ENCODE measurements around the gene PTMA. TPM values are rescaled to one million over a fixed set of nuclear protein-coding genes. Genes with fewer than 3 reads are reported as not detected.

Gene PTMA
- total RNA-seq, 6 donors from 2014 or later, result 344 to 896 (median 663) TPM

DNA sequence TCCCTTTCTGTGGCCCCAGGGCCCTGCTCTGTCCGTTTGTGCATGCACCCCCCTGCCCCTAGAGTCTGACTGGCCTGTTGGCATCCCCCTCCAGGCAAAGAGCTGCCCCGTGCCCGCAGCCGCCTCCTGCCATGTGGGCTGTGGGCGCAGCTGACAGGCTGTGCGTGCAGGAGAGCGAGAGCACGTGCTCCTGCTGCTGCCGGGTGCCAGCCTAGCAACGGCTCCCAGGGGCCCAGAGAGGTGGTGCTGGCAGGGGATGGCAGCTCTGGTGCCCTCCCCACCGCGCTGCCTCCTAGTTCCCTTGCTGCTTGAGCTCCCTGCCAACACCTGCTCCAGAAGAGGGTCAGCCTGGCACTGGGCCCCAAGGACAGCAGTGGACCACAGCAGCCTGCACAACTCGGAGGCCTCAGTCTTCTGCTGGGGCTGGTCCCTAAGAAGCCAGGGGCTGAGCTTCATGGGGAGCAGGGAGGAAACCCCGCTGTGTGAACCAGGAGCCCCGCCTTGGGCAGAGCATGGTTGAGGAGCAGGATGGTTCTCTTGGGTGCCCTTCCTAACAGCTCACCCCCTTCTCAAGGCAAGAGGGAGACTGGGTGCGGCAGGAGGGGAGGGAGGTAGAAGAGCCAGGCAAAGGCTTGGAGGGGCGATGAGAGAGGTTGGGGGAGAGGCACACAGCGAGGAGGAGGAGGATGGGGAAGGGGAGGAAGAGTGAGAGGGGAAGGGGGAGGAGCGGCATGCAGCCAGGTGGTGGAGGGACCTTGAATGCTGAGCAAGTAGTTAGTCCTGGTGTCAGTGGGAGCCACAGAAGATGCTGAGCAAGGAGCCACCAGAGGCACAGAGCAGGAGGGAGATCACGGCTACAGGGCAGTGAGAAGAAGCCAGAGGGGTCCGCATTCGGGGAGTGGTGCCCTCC lies 23.8 kb upstream of the PTMA start:
- Histone ChIP-seq H3K27me3 (no peaks in the 10 kb centered on the region), H3K9me3 (no peaks in the 10 kb centered on the region), H3K36me3 (no peaks in the 10 kb centered on the region), H3K4me1 (peaks cover 10 to 25% (median 19%) of the 10 kb centered on the region in 4 donors), H3K4me3 (no peak overlapping the region), H3K27ac (no peak overlapping the region)
- 77 to 84% methylated on average over 10 to 22 of the region's 22 CpGs for WGBS, 2 donors
- DNase-seq (peak in 1 of 2 donors; percentile 79), ATAC-seq (ENCODE audit: low FRiP score in 2 of 2) (no peak)
- TF ChIP-seq, protein P1, sequence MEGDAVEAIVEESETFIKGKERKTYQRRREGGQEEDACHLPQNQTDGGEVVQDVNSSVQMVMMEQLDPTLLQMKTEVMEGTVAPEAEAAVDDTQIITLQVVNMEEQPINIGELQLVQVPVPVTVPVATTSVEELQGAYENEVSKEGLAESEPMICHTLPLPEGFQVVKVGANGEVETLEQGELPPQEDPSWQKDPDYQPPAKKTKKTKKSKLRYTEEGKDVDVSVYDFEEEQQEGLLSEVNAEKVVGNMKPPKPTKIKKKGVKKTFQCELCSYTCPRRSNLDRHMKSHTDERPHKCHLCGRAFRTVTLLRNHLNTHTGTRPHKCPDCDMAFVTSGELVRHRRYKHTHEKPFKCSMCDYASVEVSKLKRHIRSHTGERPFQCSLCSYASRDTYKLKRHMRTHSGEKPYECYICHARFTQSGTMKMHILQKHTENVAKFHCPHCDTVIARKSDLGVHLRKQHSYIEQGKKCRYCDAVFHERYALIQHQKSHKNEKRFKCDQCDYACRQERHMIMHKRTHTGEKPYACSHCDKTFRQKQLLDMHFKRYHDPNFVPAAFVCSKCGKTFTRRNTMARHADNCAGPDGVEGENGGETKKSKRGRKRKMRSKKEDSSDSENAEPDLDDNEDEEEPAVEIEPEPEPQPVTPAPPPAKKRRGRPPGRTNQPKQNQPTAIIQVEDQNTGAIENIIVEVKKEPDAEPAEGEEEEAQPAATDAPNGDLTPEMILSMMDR (IDR thresholded peaks at IDR 0.05), result no peak
- no peak for TF ChIP-seq EP300 (IDR thresholded peaks at IDR 0.05)
- TF ChIP-seq POLR2A (IDR thresholded peaks at IDR 0.05), result no peak

DNA sequence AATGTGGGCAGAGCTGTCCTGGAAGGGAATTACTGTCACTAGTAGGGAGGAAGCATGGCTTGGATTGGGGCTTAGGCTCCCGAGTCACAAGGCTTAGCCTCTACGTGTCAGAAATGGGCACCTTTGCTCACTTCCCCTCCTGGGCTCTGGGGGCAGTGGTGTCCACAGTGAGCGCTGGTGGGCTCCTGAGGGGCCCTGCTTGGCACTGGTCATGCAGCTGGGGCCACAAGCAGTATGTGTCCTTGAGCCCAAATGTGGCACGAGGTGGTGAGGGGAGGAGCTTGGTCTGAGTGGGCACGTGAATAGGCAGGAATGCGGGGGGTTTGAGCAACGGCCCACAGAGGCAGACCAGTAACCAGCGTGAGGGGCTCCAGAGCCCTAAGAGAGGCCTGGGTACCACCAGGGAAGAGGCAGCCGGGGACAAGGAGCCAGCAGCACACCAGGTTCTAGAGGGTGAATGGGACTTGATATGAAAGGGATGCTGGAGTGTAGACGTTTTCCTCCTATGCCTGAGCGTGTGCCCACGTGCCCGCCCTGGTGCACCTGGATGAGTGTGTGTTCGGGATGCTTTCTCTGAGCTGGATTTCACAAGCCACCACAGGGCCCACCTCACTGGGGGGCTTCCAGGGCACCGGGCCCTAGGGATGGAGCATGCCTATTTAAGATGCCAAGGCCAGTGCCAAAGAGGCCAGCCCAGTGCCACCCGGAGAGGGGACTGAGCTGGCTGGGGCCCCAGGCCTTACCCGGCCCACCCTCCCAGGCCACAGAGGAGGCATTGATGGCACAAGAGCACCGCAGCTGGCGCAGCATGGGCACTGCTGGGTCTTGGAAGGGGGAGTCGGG lies 22.8 kb upstream of the PTMA start:
- no peak overlapping the region for H3K27ac ChIP-seq
- 85 to 86% methylated on average over 11 to 16 of the region's 20 CpGs for WGBS, 2 donors

DNA sequence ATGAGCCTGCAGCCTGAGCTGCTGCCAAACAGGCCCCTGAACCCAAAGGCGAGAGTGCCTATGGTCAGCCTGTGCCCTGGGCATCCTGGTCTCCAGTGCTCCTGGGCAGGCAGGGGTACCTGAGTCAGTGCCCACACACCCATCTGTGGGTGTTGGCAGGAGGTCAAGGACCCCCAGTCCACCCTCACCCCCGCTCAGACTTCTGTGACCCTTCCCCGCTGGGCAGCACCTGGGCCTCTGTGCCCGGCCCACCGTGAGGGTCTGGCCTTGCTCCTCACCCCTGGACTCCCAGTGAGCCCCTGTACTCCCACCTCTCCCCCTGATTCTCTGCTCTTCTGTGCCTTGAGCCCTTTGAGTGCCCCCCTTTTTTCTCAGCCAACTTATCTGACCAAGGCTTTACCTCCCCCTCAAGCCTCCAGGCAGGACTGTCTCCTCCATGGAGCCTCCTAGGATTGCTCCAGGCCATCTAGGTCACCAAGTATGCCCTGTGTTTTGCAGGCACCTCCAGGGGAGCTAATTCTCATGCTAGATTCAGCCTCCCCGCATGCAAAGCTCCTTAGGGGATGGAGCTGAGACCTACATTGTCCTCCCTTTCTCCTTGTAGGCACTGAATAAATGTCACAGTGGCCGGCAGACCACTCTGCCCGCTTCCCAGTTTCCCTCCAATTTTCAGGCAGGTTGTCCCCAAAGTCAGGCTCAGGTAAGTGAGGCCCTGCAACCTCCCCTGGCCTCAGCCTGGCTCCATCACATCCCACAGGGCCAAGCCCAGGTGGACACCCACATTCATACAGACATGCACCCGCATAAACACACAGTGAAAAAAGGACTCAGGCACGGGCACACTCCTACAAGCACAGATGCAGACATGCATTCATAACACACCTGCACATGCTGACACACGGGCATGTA lies 21.9 kb upstream of the PTMA start:
- Histone ChIP-seq H3K4me3 (no peak overlapping the region), H3K36me3 (no peaks in the 10 kb centered on the region), H3K9me3 (no peaks in the 10 kb centered on the region), H3K4me1 (peaks cover 3 to 12% (median 9%) of the 10 kb centered on the region in 4 donors), H3K27ac (no peak overlapping the region), H3K27me3 (no peaks in the 10 kb centered on the region)
- WGBS, 2 donors, result 92% methylated on average over 6 to 7 of the region's 11 CpGs
- no peak for DNase-seq
- TF ChIP-seq EP300 (IDR thresholded peaks at IDR 0.05), result no peak
- no peak for ATAC-seq (ENCODE audit: low FRiP score in 2 of 2)

More for the DNA sequence above, 22.8 kb upstream of the PTMA start:
- H3K36me3 ChIP-seq, result no peaks in the 10 kb centered on the region
- no peak for DNase-seq
- no peaks in the 10 kb centered on the region for H3K27me3 ChIP-seq
- TF ChIP-seq POLR2A (IDR thresholded peaks at IDR 0.05) (no peak), POLR2AphosphoS5 (IDR thresholded peaks at IDR 0.05) (no peak)
- TF ChIP-seq, protein P1 (IDR thresholded peaks at IDR 0.05), result peak in 1 of 6 experiments; percentile 27
- no peak overlapping the region for H3K4me3 ChIP-seq
- H3K4me1 ChIP-seq, result peaks cover 7 to 18% (median 15%) of the 10 kb centered on the region in 4 donors
- H3K9me3 ChIP-seq, result no peaks in the 10 kb centered on the region
- no peak for ATAC-seq (ENCODE audit: low FRiP score in 2 of 2)

DNA sequence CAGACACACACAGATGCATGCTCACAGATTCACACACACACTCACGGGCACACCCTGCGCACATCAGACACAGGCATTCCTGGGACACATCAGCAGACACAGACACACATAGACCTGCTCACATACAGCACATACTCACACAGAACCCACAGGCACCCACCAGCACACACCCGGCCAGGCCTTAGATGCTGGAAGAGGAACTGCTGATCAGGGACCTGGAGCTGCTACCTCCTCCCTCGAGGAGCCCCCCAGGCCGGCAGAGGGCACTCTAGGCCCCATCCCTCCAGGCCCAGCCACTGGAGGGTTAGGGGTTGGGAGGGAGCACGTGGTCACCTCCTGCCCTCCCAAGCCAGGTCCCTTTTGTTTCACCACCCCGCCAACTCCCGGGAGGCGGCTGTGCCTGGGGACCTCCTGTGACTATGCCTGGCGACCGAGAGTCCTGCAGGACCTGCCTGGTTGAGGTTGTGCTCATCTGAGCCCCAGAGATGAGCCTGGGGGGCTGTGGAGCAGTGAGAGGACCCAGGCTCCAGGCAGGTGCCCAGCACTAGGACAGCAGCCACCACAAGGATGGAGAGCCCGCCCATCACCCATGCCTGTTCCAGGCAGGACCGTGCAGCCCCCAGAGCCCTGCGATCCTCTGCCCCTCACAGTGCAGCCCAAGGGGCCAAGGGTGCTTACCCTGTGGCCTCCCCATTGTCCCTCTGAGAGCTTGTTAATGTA lies 21.0 kb upstream of the PTMA start:
- ATAC-seq (ENCODE audit: low FRiP score in 2 of 2), result peak; percentile 74 to 83
- Histone ChIP-seq H3K4me1 (peaks cover 0 to 7% (median 5%) of the 10 kb centered on the region in 4 donors), H3K27ac (no peak overlapping the region), H3K27me3 (no peaks in the 10 kb centered on the region), H3K9me3 (no peaks in the 10 kb centered on the region), H3K4me3 (no peak overlapping the region), H3K36me3 (no peaks in the 10 kb centered on the region)
- 43 to 57% methylated on average over 7 to 10 of the region's 14 CpGs for WGBS, 2 donors
- TF ChIP-seq EP300 (IDR thresholded peaks at IDR 0.05) (no peak), POLR2A (IDR thresholded peaks at IDR 0.05) (no peak), POLR2AphosphoS5 (IDR thresholded peaks at IDR 0.05) (no peak)
- TF ChIP-seq, protein P1 (IDR thresholded peaks at IDR 0.05), result peak; percentile 47 to 77 (median 64)
- peak; percentile 77 to 89 for DNase-seq

Data from upper lobe of left lung (tissue), 6 donors.